ENCODE data around the gene NTM. TPM values are rescaled to one million over a fixed set of nuclear protein-coding genes. Genes with fewer than 3 reads are reported as not detected.

NTM gene
- total and polyA plus RNA-seq, 2 of the 8 experiments (the other 6 are each of a cell fraction or from before 2014, with no cell fraction given): 13.4 to 20.0 TPM

DNA sequence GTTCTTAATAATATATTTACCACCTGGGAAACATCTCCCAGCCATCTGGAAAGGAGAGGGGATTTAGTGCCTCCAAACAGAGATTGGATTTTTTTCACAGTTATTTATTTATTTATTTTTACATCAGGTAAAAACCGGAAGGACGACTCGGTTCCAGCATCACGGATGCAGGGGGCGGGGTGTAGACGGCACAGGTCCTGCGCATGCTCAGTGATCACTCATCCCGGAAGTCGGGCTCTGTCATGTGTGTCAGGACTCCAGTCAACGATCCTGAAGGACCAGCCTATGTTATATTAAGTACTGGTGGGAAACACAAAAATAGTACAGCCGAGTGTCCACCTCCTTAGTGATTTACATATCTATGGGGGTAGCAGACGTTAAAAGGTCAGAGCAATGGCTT lies 467.6 kb downstream of the NTM start:
- WGBS, 2 experiments (ENCODE audit: extremely low coverage in 1 of 2, insufficient coverage in 1 of 2, insufficient read length in 1 of 2, insufficient replicate concordance in 2 of 2, low coverage in 1 of 2, low lambda C conversion rate in 2 of 2, missing lambda C conversion rate in 1 of 2): 91% methylated on average over 12 of the region's 12 CpGs; no CpG with 5 or more reads in 1 of the 2 experiments
- POLR2A ChIA-PET (ENCODE audit: partially characterized antibody): no interaction called here

More for the DNA sequence above, 467.6 kb downstream of the NTM start:
- Histone ChIP-seq H3K79me1 (ENCODE audit: low read depth, low read length) (no peaks in the 10 kb centered on the region), H3K14ac (ENCODE audit: insufficient read length) (no peak overlapping the region), H2BK5ac (ENCODE audit: low read depth, low read length) (no peak overlapping the region), H2BK15ac (ENCODE audit: low read length) (no peak overlapping the region), H4K8ac (ENCODE audit: extremely low read depth, insufficient read depth, low read length) (no peak overlapping the region), H3K27me3 (replicated peaks in 1 of 4; ENCODE audit: control insufficient read depth in 3 of 4, extremely low read depth in 1 of 4, insufficient read depth in 3 of 4, low read length in 3 of 4) (no peaks in the 10 kb centered on the region), H3K27ac (ENCODE audit: low read depth, low read length) (no peak overlapping the region), H3K23ac (ENCODE audit: insufficient read length) (no peak overlapping the region), H3K23me2 (ENCODE audit: low read depth, low read length) (no peaks in the 10 kb centered on the region), H3K9me3 (ENCODE audit: insufficient read depth in 2 of 2, low read depth in 1 of 2, low read length in 1 of 2) (no peaks in the 10 kb centered on the region), H2BK20ac (ENCODE audit: low read length) (no peak overlapping the region), H3K4me2 (ENCODE audit: insufficient read depth in 1 of 2, low read depth in 2 of 2, low read length in 2 of 2) (no peak overlapping the region), H4K91ac (replicated peaks; ENCODE audit: insufficient read length, low read length) (no peak overlapping the region), H2BK120ac (replicated peaks; ENCODE audit: low read depth, low read length) (no peak overlapping the region), H3K4me1 (replicated peaks in 1 of 4; ENCODE audit: control insufficient read depth in 3 of 4, insufficient read depth in 4 of 4, low read length in 3 of 4) (no peaks in the 10 kb centered on the region; a peak in 1 of 7 replicates), H4K5ac (ENCODE audit: insufficient read length, low read depth, low read length) (no peak overlapping the region), H3K56ac (replicated peaks; ENCODE audit: insufficient read length, low read depth, low read length) (no peak overlapping the region), H3K36me3 (ENCODE audit: control insufficient read depth in 2 of 4, insufficient read depth in 4 of 4, low read length in 3 of 4) (no peaks in the 10 kb centered on the region; a peak in 1 of 8 replicates), H3K18ac (ENCODE audit: extremely low read depth, low read length) (no peak overlapping the region), H4K20me1 (replicated peaks in 1 of 2; ENCODE audit: control insufficient read depth in 1 of 2, insufficient read depth in 2 of 2, low read length in 2 of 2) (no peaks in the 10 kb centered on the region), H3K79me2 (ENCODE audit: control insufficient read depth in 1 of 2, insufficient read depth in 2 of 2, low read length in 2 of 2) (no peaks in the 10 kb centered on the region), H2AK5ac (ENCODE audit: low read depth, low read length) (no peak overlapping the region), H2BK12ac (ENCODE audit: low read depth, low read length) (no peak overlapping the region), H2AFZ (ENCODE audit: low read length) (no peak overlapping the region), H3K4me3 (ENCODE audit: extremely low read depth in 1 of 4, insufficient read depth in 2 of 4, low read depth in 3 of 4, low read length in 4 of 4) (no peak overlapping the region), H3K9ac (replicated peaks in 1 of 4; ENCODE audit: extremely low read depth in 1 of 4, low read depth in 3 of 4, low read length in 3 of 4) (no peak overlapping the region), H3K4ac (replicated peaks; ENCODE audit: insufficient read length, low read depth, low read length) (no peak overlapping the region)
- CTCF ChIA-PET (ENCODE audit: partially characterized antibody): no interaction called here
- FAIRE-seq: no peak
- DNase-seq (ENCODE audit: low read depth in 1 of 2, low spot score in 2 of 2): no peak
- TF ChIP-seq PHF8 (conservative IDR thresholded peaks at IDR 0.05; ENCODE audit: low read depth, low read length) (no peak), YY1 (IDR thresholded peaks at IDR 0.05; ENCODE audit: low read depth, low read length) (no peak), NRF1 (IDR thresholded peaks at IDR 0.05; ENCODE audit: low read depth, low read length) (no peak)
- TF ChIP-seq, protein P1, sequence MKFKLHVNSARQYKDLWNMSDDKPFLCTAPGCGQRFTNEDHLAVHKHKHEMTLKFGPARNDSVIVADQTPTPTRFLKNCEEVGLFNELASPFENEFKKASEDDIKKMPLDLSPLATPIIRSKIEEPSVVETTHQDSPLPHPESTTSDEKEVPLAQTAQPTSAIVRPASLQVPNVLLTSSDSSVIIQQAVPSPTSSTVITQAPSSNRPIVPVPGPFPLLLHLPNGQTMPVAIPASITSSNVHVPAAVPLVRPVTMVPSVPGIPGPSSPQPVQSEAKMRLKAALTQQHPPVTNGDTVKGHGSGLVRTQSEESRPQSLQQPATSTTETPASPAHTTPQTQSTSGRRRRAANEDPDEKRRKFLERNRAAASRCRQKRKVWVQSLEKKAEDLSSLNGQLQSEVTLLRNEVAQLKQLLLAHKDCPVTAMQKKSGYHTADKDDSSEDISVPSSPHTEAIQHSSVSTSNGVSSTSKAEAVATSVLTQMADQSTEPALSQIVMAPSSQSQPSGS (IDR thresholded peaks at IDR 0.05; ENCODE audit: low read length): no peak
